NCI-H526 (cell line): ENCODE measurements around the gene PRLR.
"Not testable (repeated sequence)": the region's sequence is repeated elsewhere in the genome, so short reads cannot be mapped to it uniquely, and the experiment has no call there.

Experiments
- DNase-seq, 2 experiments: peaks; one replicate each; lab custom pipeline; 2025; lab: John Stamatoyannopoulos, UW

The PRLR gene

GRCh38 chr5:35195472-35195852 is 34.8 kb downstream of the PRLR start:
- no peak for DNase-seq

- DNase-seq = no peak
Measured at GRCh38 chr5:35194635-35195471, 35.4 kb downstream of the PRLR start.

GRCh38 chr5:35192506-35192905 is 37.8 kb downstream of the PRLR start:
- DNase-seq = no peak

GRCh38 chr5:35189801-35190200 is 40.5 kb downstream of the PRLR start:
- not testable (repeated sequence) for DNase-seq

- DNase-seq = peak; percentile 12 to 60
Measured at GRCh38 chr5:35188031-35188457, 42.2 kb downstream of the PRLR start.

- not testable (repeated sequence) for DNase-seq
Measured at GRCh38 chr5:35187621-35188020, 42.7 kb downstream of the PRLR start.

GRCh38 chr5:35186749-35187148 is 43.5 kb downstream of the PRLR start:
- DNase-seq = no peak

- DNase-seq = peak; percentile 15 to 25
Measured at GRCh38 chr5:35185518-35185917, 44.8 kb downstream of the PRLR start.

GRCh38 chr5:35183556-35183955 is 46.7 kb downstream of the PRLR start:
- DNase-seq = no peak

GRCh38 chr5:35182910-35183535 is 47.3 kb downstream of the PRLR start:
- peak; percentile 39 to 82 for DNase-seq

- no peak for DNase-seq
Measured at GRCh38 chr5:35182486-35182885, 47.8 kb downstream of the PRLR start.

- no peak for DNase-seq
Measured at GRCh38 chr5:35180046-35180445, 50.2 kb downstream of the PRLR start.

- no peak for DNase-seq
Measured at GRCh38 chr5:35177783-35178182, 52.5 kb downstream of the PRLR start.

- no peak for DNase-seq
Measured at GRCh38 chr5:35172533-35172932, 57.8 kb downstream of the PRLR start.

GRCh38 chr5:35171991-35172390 is 58.3 kb downstream of the PRLR start:
- no peak for DNase-seq

GRCh38 chr5:35171078-35171477 is 59.2 kb downstream of the PRLR start:
- DNase-seq = no peak

- no peak for DNase-seq
Measured at GRCh38 chr5:35166043-35166442, 64.2 kb downstream of the PRLR start.

GRCh38 chr5:35164860-35165542 is 65.3 kb downstream of the PRLR start:
- DNase-seq = no peak

- DNase-seq = no peak
Measured at GRCh38 chr5:35163710-35164033, 66.6 kb downstream of the PRLR start.

GRCh38 chr5:35162848-35163709 is 67.2 kb downstream of the PRLR start:
- DNase-seq = peak; percentile 39 to 46

GRCh38 chr5:35161652-35162273 is 68.5 kb downstream of the PRLR start:
- DNase-seq = no peak
